GM10248 (cell line): ENCODE results near the gene NR3C2.

Experiments used
- CTCF ChIA-PET: fragments of 300-600 bp; sonication (Branson Sonifier 250); formaldehyde crosslinking; extraction: SDS; loops from one replicate; lab custom pipeline; 2021; ENCODE audit warnings: antibody characterized with exemption; lab: Yijun Ruan, JAX
- POLR2A ChIA-PET: fragments of 350-650 bp; sonication (Branson Sonifier 250); formaldehyde crosslinking; extraction: SDS; loops from one replicate; lab custom pipeline; 2020; ENCODE audit warnings: antibody characterized with exemption; lab: Yijun Ruan, JAX
- DNase-seq: peaks from one replicate; pipeline ENCODE4 v3.0.0; 2012; ENCODE audit errors: extremely low spot score
- TF ChIP-seq, protein P1 (sequence below): IDR thresholded peaks from 2 replicates; pipeline ENCODE4 v1.5.1; 2012; ENCODE audit warnings: mild to moderate bottlenecking, low read depth; ENCODE audit errors: extremely low read depth, missing control alignments, control extremely low read depth

The NR3C2 gene

GRCh38 chr4:148057516-148057915, 384.7 kb downstream of the NR3C2 start:
- ChIA-PET POLR2A (interaction anchor here (1.0 kb wide), 1 partner anchor 13 kb away, joined by 3 read pairs; no protein-coding TSS in a partner anchor), CTCF (interaction anchor here (0.6 to 4.2 kb wide), 9 partner anchors 10 to 114 kb away, joined by 3 to 21 read pairs (median 3); no protein-coding TSS in a partner anchor)
- TF ChIP-seq, protein P1, sequence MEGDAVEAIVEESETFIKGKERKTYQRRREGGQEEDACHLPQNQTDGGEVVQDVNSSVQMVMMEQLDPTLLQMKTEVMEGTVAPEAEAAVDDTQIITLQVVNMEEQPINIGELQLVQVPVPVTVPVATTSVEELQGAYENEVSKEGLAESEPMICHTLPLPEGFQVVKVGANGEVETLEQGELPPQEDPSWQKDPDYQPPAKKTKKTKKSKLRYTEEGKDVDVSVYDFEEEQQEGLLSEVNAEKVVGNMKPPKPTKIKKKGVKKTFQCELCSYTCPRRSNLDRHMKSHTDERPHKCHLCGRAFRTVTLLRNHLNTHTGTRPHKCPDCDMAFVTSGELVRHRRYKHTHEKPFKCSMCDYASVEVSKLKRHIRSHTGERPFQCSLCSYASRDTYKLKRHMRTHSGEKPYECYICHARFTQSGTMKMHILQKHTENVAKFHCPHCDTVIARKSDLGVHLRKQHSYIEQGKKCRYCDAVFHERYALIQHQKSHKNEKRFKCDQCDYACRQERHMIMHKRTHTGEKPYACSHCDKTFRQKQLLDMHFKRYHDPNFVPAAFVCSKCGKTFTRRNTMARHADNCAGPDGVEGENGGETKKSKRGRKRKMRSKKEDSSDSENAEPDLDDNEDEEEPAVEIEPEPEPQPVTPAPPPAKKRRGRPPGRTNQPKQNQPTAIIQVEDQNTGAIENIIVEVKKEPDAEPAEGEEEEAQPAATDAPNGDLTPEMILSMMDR: no peak
- DNase-seq: no peak

DNA sequence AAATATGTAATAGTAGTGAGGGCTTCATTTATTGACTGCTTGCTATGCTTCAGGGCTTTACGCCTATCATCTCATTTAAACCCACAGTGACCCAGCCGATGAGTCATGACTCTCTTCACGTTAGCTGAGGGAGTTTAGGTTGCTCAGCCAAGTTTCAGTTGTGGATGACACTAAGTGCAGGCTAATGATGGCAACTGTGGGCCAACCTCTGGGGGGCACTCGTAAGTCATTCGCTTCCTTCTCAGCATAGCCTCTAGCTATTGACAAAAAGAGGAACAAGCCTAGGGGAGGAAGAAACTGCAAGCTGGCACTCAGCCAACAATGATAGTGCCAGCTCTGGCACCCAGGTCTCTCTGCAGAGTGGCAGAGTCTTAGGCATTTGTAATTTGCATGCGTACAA, 385.3 kb downstream of the NR3C2 start:
- TF ChIP-seq, protein P1: peak; percentile 46
- DNase-seq: peak; percentile 57
- POLR2A ChIA-PET: interaction anchor here (1.0 kb wide), 1 partner anchor 12 kb away, joined by 3 read pairs; no protein-coding TSS in a partner anchor

GRCh38 chr4:148055844-148056243, 386.4 kb downstream of the NR3C2 start:
- ChIA-PET POLR2A (no interaction called here), CTCF (interaction anchor here (1.6 to 4.2 kb wide), 6 partner anchors 10 to 49 kb away, joined by 3 to 21 read pairs (median 7); no protein-coding TSS in a partner anchor)
- DNase-seq: no peak
- TF ChIP-seq, protein P1: no peak

More for the DNA sequence above, 385.3 kb downstream of the NR3C2 start:
- CTCF ChIA-PET: interaction anchor here (0.6 to 4.2 kb wide), 11 partner anchors 11 to 114 kb away, joined by 3 to 21 read pairs (median 3); no protein-coding TSS in a partner anchor

- no peak for DNase-seq
- ChIA-PET POLR2A (no interaction called here), CTCF (interaction anchor here (1.0 to 4.2 kb wide), 6 partner anchors 9 to 35 kb away, joined by 3 to 21 read pairs (median 6); no protein-coding TSS in a partner anchor)
- TF ChIP-seq, protein P1: no peak
Measured at GRCh38 chr4:148054275-148054674, 387.9 kb downstream of the NR3C2 start.

GRCh38 chr4:148053298-148054003, 388.8 kb downstream of the NR3C2 start:
- ChIA-PET CTCF (interaction anchor here (1.2 to 4.2 kb wide), 4 partner anchors 9 to 32 kb away, joined by 3 to 21 read pairs (median 6); no protein-coding TSS in a partner anchor), POLR2A (no interaction called here)
- TF ChIP-seq, protein P1: no peak
- no peak for DNase-seq

DNA sequence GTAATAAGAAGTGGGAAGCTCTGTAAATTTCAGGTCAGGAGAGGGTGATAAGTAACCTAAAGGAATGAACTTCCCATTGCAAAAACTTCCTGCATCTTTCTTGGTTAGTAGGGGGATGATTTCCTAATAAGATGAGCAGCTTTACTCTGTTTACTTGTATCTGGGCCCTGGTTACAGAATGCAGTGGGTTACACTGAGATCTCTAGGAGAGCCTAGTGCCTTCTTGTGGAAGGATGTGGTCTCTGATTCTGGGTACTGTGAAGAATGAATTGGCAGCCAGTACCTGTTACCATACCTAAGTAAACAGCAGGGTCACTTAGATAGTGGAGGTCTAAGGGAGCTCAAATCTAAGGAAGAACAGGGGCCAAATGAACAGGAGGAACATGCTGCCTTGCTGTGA, 389.8 kb downstream of the NR3C2 start:
- CTCF ChIA-PET: interaction anchor here (1.2 to 1.6 kb wide), 2 partner anchors 8 to 15 kb away, joined by 3 to 4 read pairs; no protein-coding TSS in a partner anchor
- POLR2A ChIA-PET: no interaction called here
- no peak for DNase-seq
- TF ChIP-seq, protein P1: no peak
